VCaP (cell line): ENCODE measurements around the gene SSU72.

Experiments used
- H3K27ac ChIP-seq: fragments of 450-650 bp; 2 replicates; pipeline ENCODE4 v1.5.1; 2017
- TF ChIP-seq, protein P1 (sequence below): fragments of 450-650 bp; conservative IDR thresholded peaks from 2 replicates; pipeline ENCODE4 v1.5.1; 2017; ENCODE audit warnings: mild to moderate bottlenecking, moderate library complexity

Gene SSU72

GRCh38 chr1:1553821-1554494, 20.7 kb downstream of the SSU72 start:
- H3K27ac ChIP-seq, result no peak overlapping the region
- TF ChIP-seq, protein P1, sequence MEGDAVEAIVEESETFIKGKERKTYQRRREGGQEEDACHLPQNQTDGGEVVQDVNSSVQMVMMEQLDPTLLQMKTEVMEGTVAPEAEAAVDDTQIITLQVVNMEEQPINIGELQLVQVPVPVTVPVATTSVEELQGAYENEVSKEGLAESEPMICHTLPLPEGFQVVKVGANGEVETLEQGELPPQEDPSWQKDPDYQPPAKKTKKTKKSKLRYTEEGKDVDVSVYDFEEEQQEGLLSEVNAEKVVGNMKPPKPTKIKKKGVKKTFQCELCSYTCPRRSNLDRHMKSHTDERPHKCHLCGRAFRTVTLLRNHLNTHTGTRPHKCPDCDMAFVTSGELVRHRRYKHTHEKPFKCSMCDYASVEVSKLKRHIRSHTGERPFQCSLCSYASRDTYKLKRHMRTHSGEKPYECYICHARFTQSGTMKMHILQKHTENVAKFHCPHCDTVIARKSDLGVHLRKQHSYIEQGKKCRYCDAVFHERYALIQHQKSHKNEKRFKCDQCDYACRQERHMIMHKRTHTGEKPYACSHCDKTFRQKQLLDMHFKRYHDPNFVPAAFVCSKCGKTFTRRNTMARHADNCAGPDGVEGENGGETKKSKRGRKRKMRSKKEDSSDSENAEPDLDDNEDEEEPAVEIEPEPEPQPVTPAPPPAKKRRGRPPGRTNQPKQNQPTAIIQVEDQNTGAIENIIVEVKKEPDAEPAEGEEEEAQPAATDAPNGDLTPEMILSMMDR, result no peak

GRCh38 chr1:1552263-1552639, 22.4 kb downstream of the SSU72 start:
- TF ChIP-seq, protein P1, result no peak
- H3K27ac ChIP-seq, result no peak overlapping the region

DNA sequence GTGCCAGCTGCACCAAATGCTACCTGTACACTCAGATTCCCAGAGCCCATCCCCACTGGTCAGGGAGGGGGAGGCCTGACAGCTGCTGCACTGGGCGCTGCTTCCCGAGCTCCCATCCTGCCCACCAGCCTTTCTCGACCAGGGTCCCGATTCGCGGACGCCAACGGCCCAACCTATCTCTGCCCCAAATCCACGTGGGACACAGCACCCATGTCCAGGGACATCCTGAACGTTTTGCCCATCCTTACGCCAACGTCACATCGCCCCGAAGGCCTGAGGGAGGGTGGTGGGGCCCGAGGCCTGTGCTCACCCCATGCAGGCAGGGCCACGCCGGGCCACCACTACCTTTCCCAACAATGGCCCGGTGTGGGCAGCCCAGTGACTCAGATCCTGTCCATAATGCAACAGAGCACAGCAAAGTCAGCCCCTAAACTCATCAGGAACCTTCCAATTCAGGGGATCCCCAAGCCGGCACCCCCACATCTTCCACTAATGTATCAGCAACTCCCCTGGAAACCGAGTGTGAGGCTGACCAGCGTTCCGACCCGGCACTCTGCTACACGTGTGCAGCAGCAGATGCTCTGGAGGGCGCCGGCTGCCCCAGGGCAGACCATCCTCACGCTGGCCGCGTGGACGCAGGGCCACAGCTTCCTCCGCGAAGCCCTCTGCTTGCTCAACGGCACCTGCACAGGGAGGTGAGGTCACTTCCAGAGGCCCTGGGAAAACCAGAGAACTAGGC, 23.0 kb downstream of the SSU72 start:
- H3K27ac ChIP-seq, result no peak overlapping the region
- TF ChIP-seq, protein P1, result no peak

DNA sequence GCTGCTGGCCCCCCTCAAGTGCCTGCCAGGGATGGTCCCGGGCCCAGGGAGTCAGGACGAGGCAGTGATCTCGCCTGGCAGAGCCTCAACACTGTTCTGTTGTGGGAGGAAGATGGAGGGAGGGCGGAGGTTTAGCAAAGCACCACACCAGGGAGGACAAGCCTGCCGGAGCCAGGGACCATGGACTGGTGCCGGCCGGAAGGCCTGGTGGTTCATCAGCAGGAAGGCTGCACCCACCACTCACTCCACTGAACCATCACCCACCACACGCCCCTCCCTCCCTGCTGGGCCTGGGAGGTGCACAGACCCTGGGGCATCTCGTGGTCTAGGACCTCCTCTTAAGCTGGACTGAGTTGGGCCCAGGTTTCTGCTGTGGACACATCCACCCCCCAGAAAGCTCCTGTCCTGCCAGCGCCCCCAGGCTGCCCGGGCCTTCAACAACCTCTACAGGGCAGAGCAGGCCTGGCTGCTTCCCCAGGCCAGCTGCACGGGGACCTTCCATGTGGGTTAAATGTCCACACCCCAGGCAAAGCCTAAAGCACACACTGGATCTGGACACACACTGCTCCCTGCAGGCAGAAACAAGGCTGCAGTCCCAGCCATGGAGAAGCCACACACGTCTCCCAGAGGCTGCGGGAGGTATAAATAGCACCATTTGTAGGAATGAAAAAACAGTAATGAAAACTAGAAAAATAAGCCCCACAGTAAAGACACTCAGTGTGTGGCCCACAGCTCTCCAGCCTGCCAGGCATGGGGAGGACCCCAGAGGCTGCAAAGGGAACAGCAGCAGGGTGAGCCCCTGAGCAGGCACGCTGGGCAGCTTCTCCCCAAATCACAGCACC, 23.9 kb downstream of the SSU72 start:
- TF ChIP-seq, protein P1, result peak; percentile 41
- H3K27ac ChIP-seq, result 0 out of 2 replicates have a peak overlapping the region, but pooled peaks have one; percentile 15

DNA sequence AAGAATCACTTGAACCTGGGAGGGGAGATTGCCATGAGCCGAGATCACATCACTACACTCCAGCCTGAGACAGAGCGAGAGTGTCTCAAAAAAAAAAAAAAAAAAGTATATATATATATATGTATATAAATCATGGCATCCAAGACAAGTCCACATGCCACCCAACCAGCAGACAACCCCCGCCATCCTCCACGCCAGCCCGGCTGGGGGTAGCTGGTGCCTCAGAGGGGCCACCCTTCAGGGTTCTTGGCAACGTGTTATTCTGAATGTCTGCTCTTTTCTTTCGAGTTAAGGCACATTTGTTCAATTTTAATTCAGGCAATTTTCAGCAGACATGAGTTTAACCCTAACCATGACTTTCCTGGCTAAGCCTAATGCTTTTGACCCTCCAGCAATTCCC, 24.6 kb downstream of the SSU72 start:
- 0 out of 2 replicates have a peak overlapping the region, but pooled peaks have one; percentile 15 for H3K27ac ChIP-seq
- TF ChIP-seq, protein P1, result no peak

DNA sequence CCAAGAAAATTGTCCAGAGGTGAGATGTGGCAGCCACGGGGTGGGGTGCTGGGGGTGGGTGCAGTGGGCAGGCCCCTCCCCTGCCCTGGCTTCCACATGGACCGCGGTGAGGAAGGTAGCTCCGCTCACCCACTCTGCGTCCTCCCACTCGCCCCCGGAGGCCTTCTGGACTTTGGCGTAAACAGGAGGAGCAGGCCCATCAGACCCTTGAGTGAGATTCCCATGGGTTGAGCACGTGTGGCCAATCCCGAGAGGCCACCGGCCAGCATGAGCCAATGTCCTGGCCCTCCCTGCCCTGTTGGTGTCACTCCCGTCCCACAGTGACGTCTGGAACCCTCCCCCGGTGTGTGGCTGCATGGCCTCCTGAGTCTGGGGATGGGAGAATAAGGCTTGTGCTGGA, 26.1 kb downstream of the SSU72 start:
- TF ChIP-seq, protein P1, result no peak
- no peak overlapping the region for H3K27ac ChIP-seq

DNA sequence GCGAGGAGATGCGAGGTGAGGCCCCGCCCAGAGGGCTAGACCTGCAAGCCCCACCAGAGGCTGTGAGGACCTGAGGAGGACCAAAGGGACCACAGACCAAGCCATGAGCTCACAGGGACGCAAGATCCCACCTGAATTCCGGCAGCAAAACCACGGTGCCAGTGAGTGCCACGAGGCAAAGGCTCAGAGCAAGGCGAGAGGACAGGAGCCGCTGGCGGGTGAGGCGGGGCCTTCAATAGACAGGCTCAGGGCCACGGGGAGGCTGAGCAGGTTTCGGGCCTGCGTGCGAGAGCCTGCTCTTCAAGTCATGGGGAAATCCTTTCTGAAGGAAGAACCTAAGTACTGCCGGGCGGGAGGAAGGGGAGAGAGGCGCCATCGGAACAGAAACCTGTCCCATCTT, 27.2 kb downstream of the SSU72 start:
- TF ChIP-seq, protein P1, result no peak
- H3K27ac ChIP-seq, result no peak overlapping the region
